HepG2 (cell line): ENCODE measurements around the gene ARHGEF4.

ENCODE experiments used
- HOXA7 ChIP-seq: sonication (generic); formaldehyde crosslinking; IDR thresholded peaks from 2 replicates; pipeline ENCODE4 v1.8.1; 2022; ENCODE audit warnings: mild to moderate bottlenecking, missing genetic modification reagents, moderate library complexity
- SNAPC2 ChIP-seq: sonication (generic); formaldehyde crosslinking; IDR thresholded peaks from 2 replicates; pipeline ENCODE4 v1.8.1; 2022; ENCODE audit warnings: mild to moderate bottlenecking, missing genetic modification reagents
- ZNF713 ChIP-seq: sonication (generic); formaldehyde crosslinking; IDR thresholded peaks from 2 replicates; pipeline ENCODE4 v1.4.0; 2020; ENCODE audit warnings: mild to moderate bottlenecking, missing genetic modification reagents
- ZNF772 ChIP-seq: sonication (generic); formaldehyde crosslinking; IDR thresholded peaks from 2 replicates; pipeline ENCODE4 v1.5.0; 2020; ENCODE audit warnings: mild to moderate bottlenecking, missing genetic modification reagents
- TF ChIP-seq, protein P1 (sequence below): sonication (generic); formaldehyde crosslinking; IDR thresholded peaks from 2 replicates; pipeline ENCODE4 v1.5.0; 2020; ENCODE audit warnings: mild to moderate bottlenecking, missing genetic modification reagents, moderate library complexity
- TF ChIP-seq, protein P2 (sequence below): sonication (generic); formaldehyde crosslinking; conservative IDR thresholded peaks from 2 replicates; pipeline ENCODE4 v1.8.1; 2023; ENCODE audit warnings: missing genetic modification reagents
- TF ChIP-seq, protein P3 (sequence below): IDR thresholded peaks from 2 replicates; pipeline ENCODE4 v1.6.1; 2016; ENCODE audit warnings: missing genetic modification reagents, missing compliant biosample characterization

DNA sequence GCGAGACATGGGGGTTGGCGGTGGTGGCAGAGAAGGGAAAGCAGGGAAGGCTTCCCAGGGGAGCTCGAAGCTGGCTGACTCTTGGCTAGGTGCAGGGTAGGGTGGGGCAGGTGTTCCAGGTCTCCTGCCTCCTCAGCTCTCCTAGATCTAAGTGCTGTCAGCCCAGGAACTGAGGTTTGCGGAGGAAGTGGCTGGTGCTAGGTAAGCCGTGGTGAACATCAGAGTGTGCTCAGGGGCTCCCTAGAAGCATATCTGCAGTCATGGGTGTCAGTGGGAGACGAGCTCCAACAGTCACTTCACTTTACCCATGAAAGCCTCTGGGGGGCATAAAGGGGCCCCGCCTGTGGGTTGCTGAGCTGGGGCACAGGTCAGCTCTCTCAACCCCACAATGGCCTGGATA, 34.1 kb downstream of the ARHGEF4 start:
- TF ChIP-seq SNAPC2 (CRISPR knock-in tag) = no peak
- TF ChIP-seq ZNF713 (CRISPR knock-in tag) = no peak
- TF ChIP-seq ZNF772 (CRISPR knock-in tag) = no peak
- TF ChIP-seq, protein P1, sequence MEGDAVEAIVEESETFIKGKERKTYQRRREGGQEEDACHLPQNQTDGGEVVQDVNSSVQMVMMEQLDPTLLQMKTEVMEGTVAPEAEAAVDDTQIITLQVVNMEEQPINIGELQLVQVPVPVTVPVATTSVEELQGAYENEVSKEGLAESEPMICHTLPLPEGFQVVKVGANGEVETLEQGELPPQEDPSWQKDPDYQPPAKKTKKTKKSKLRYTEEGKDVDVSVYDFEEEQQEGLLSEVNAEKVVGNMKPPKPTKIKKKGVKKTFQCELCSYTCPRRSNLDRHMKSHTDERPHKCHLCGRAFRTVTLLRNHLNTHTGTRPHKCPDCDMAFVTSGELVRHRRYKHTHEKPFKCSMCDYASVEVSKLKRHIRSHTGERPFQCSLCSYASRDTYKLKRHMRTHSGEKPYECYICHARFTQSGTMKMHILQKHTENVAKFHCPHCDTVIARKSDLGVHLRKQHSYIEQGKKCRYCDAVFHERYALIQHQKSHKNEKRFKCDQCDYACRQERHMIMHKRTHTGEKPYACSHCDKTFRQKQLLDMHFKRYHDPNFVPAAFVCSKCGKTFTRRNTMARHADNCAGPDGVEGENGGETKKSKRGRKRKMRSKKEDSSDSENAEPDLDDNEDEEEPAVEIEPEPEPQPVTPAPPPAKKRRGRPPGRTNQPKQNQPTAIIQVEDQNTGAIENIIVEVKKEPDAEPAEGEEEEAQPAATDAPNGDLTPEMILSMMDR = no peak
- TF ChIP-seq, protein P2, sequence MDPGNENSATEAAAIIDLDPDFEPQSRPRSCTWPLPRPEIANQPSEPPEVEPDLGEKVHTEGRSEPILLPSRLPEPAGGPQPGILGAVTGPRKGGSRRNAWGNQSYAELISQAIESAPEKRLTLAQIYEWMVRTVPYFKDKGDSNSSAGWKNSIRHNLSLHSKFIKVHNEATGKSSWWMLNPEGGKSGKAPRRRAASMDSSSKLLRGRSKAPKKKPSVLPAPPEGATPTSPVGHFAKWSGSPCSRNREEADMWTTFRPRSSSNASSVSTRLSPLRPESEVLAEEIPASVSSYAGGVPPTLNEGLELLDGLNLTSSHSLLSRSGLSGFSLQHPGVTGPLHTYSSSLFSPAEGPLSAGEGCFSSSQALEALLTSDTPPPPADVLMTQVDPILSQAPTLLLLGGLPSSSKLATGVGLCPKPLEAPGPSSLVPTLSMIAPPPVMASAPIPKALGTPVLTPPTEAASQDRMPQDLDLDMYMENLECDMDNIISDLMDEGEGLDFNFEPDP (CRISPR knock-in tag) = no peak
- TF ChIP-seq, protein P3, sequence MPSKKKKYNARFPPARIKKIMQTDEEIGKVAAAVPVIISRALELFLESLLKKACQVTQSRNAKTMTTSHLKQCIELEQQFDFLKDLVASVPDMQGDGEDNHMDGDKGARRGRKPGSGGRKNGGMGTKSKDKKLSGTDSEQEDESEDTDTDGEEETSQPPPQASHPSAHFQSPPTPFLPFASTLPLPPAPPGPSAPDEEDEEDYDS (CRISPR knock-in tag) = no peak
- no peak for TF ChIP-seq HOXA7 (CRISPR knock-in tag)
